ENCODE results near the gene AIFM2. TPM values are rescaled to one million over a fixed set of nuclear protein-coding genes. Genes with fewer than 3 reads are reported as not detected.

Gene AIFM2
- total RNA-seq, 4 donors from 2014 or later, result 11.8 to 23.3 (median 16.9) TPM

DNA sequence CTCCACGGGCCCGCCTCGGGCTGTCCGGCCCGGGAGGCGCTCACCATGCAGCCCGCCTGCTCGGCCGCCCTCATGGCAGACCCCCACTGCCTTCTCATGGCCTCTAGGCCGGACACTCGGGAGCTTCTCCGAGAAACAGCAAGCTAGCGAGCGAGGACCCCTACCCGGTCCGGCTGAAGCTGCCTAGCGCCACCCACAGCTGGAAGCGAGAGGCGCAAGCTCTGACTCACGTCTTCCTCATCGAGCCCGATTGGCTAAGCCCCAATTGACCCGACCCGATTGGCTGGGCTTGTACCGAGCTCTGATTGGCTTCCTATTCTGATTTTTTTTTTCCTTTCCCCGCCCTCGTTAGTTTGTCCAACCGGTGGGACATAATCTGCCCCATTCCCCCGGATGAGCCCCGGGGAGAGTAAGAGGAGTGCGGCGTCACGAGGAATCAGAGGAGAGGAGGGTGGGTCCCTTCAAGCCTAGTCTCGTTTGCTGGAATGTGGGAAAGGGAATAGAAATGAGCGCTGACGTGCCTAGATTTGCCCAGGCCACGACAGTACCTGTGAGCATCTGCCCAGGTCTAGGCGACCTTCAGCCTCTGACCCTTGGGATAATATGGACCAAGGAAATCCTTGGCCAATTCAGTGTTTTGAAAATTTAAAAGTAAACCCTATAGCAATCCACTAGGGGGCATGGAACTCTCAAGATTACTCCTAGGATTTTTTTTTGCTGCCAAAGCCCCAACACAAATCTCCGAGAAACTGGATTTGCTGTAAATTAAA lies 14.0 kb upstream of the AIFM2 start, which contains the start of gene TYSND1:
Gene TYSND1, minus strand, starts transcription at position 212 of the 770 bp plus-strand sequence. Its CDS starts 114 bp downstream, at position 98.
- H3K27me3 ChIP-seq, result no peaks in the 10 kb centered on the region
- H3K4me1 ChIP-seq, result peaks cover 5 to 38% (median 11%) of the 10 kb centered on the region in 3 donors
- peak within 1 kb of the TSS; percentile 77 to 90 for H3K4me3 ChIP-seq
- ATAC-seq, result peak; percentile 96
- TF ChIP-seq, protein P1, sequence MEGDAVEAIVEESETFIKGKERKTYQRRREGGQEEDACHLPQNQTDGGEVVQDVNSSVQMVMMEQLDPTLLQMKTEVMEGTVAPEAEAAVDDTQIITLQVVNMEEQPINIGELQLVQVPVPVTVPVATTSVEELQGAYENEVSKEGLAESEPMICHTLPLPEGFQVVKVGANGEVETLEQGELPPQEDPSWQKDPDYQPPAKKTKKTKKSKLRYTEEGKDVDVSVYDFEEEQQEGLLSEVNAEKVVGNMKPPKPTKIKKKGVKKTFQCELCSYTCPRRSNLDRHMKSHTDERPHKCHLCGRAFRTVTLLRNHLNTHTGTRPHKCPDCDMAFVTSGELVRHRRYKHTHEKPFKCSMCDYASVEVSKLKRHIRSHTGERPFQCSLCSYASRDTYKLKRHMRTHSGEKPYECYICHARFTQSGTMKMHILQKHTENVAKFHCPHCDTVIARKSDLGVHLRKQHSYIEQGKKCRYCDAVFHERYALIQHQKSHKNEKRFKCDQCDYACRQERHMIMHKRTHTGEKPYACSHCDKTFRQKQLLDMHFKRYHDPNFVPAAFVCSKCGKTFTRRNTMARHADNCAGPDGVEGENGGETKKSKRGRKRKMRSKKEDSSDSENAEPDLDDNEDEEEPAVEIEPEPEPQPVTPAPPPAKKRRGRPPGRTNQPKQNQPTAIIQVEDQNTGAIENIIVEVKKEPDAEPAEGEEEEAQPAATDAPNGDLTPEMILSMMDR (IDR thresholded peaks at IDR 0.05), result peak; percentile 65 to 74 (median 70)
- TF ChIP-seq POLR2AphosphoS5 (IDR thresholded peaks at IDR 0.05) (peak; percentile 83), POLR2A (IDR thresholded peaks at IDR 0.05) (peak; percentile 49 to 59), EP300 (IDR thresholded peaks at IDR 0.05) (no peak)
- H3K36me3 ChIP-seq, result peaks cover under 1 to 35% of the 10 kb centered on the region in 2 donors
- H3K9me3 ChIP-seq, result no peaks in the 10 kb centered on the region
- peak within 1 kb of the TSS; percentile 82 to 95 (median 90) for H3K27ac ChIP-seq
- WGBS, 2 donors (ENCODE audit: low coverage in 1 of 2), result 0 to 2% methylated on average over 4 to 6 of the region's 39 CpGs

DNA sequence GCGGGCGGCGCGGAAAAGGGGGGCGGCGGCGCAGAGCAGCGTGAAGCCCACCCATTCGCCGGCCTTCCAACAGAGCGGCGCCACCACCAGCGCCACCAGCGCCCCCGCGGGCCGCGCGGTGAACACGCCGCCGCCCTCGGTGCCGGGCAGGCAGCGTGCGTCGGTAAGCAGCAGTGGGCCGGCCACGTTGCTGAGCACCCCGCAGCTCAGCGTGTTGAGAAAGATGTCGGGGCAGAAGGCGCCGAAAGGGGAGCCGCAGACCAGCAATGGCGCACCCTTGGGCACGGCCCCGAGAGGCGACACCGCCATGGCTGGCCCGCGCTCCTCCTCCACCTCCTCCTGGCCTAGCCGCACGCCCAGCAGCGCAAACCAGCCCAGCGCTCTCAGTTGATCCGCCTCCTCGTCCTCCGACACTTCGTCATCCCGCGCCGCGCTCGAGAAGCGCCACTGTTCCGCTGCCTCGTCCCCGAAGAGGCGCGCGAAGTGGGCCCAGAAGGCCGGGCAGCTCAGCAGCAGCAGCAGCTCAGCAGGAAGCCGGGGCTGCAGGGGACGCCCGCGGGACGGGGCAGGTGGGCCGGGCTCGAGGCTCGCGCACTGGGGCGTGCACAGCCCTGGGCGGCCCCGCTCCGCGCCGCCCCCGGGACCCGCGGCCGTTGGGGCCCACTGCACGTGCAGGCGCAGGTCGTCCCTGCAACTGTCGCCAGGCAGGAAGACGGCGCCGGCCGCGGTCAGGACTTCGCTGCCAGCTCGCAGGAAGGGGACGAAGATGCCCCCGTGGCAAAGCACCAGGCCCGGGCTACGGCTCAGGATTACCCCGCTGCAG lies 13.3 kb upstream of the AIFM2 start:
- H3K9me3 ChIP-seq, result no peaks in the 10 kb centered on the region
- 0% methylated on average over 2 to 5 of the region's 98 CpGs for WGBS, 2 donors (ENCODE audit: low coverage in 1 of 2)
- peak overlapping the region; percentile 77 to 90 for H3K4me3 ChIP-seq
- no peaks in the 10 kb centered on the region for H3K27me3 ChIP-seq
- peak; percentile 71 for ATAC-seq
- peaks cover 0 to 29% of the 10 kb centered on the region in 2 donors for H3K36me3 ChIP-seq
- peaks cover 5 to 38% (median 11%) of the 10 kb centered on the region in 3 donors for H3K4me1 ChIP-seq
- H3K27ac ChIP-seq, result peak overlapping the region; percentile 82 to 95 (median 90)
- TF ChIP-seq POLR2A (IDR thresholded peaks at IDR 0.05), result peak in 1 of 2 donors; percentile 15
- peak; percentile 55 for TF ChIP-seq POLR2AphosphoS5 (IDR thresholded peaks at IDR 0.05)
- TF ChIP-seq, protein P1 (IDR thresholded peaks at IDR 0.05), result peak; percentile 53 to 77 (median 68)
- TF ChIP-seq EP300 (IDR thresholded peaks at IDR 0.05), result no peak

DNA sequence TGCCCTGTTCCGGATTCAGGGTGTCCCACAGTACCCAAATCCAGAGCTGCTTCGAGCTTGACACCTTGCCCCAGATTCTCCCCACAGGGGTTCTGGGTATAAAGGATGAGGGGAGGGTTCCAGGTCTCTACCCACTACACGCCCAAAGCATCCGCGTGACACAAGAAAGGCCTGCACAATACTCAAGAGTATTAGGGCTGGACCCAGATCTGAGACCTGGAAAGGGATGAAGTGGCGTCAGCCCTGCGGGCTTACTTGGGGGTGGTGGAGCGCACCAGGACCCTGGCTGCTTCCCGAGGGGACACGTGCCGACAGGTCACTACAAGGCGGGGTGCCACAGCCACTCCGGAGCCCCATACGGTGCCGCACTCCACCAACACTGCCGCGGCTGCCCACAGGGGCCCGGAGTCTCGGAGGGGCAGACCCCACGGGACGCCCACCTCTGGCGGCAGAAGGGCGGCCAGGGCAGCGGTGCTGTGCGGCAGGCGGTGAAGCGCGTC lies 12.6 kb upstream of the AIFM2 start:
- Histone ChIP-seq H3K4me3 (peak overlapping the region; percentile 77 to 90), H3K27ac (peak overlapping the region; percentile 82 to 95 (median 90)), H3K27me3 (no peaks in the 10 kb centered on the region), H3K9me3 (no peaks in the 10 kb centered on the region), H3K36me3 (peaks cover 0 to 22% of the 10 kb centered on the region in 2 donors), H3K4me1 (peaks cover 5 to 38% (median 11%) of the 10 kb centered on the region in 3 donors)
- ATAC-seq, result peak; percentile 1
- no CpG with 5 or more reads among the region's 28 CpGs for WGBS, 2 donors (ENCODE audit: low coverage in 1 of 2)
- TF ChIP-seq, protein P1 (IDR thresholded peaks at IDR 0.05), result no peak
- TF ChIP-seq EP300 (IDR thresholded peaks at IDR 0.05), result no peak
- no peak for TF ChIP-seq POLR2A (IDR thresholded peaks at IDR 0.05)
- no peak for TF ChIP-seq POLR2AphosphoS5 (IDR thresholded peaks at IDR 0.05)

DNA sequence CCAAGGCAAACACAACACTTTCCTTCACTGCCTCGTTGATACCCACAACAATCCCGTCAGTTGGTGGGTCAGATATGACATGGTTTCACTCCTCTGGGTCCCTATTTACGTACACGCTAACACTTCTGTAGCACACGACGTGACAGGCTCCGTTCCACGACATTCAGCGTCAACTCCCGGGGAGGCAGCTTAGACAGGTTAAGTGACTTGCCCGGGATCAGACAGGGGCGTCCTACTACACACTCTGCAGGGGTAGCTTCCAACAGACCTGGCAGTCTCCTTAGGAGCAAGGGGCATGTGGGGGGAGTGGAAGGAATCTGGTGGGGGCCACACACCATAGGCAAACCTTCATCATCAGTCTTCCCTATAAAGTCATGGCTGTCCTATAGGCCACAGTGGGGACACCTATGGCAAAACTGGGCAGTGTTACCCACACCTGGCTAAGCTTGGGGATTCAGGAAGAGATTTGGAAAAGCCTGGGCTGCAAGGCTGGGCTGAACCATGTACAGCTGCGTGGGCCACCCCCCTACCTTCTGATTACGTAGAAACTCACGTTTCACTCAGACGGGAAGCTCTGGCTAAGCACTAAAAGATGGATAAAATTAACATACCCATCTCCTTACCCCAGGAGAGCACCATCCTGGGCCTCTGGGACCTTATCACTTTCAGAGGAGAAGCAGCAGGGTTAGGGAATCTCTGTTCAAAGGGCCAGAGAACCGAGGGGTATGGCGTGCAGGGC lies 11.9 kb upstream of the AIFM2 start:
- TF ChIP-seq POLR2AphosphoS5 (IDR thresholded peaks at IDR 0.05), result no peak
- Histone ChIP-seq H3K9me3 (no peaks in the 10 kb centered on the region), H3K36me3 (peaks cover 0 to 20% of the 10 kb centered on the region in 2 donors), H3K27ac (peak overlapping the region in 3 of 4 donors; percentile 89 to 95 (median 90)), H3K4me1 (peaks cover 5 to 38% (median 11%) of the 10 kb centered on the region in 3 donors), H3K27me3 (no peaks in the 10 kb centered on the region), H3K4me3 (peak overlapping the region in 1 of 2 donors; percentile 90)
- ATAC-seq, result no peak
- 81 to 87% methylated on average over 7 to 11 of the region's 18 CpGs for WGBS, 2 donors (ENCODE audit: low coverage in 1 of 2)
